ENCODE measurements around the gene GPD1.

The GPD1 gene

DNA sequence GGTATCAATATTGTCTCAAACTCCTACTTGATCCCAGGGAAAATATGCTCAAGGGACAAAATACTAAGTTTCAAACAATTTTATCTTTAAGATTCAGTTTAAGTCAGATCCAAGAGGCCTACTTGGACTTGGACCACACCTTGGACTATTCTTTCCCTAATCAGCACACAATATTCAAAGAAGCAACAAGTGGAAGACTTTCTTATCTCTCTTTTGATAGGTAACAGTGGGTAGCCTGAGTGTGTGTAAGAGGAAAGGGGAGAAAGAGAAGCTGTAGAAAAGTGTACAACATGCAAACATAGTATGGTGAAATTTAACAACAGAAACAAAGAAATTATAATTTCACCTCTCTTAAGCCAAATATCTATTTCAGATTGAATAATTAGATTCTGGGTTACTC lies 56.8 kb downstream of the GPD1 start:
- Histone ChIP-seq H2AFZ (ENCODE audit: low read depth, low read length) (no peak overlapping the region), H3K4me1 (ENCODE audit: low read length) (0 out of 2 replicates have a peak, but pooled peaks cover 3% of the 10 kb centered on the region), H3K9me3 (ENCODE audit: insufficient read depth, low read length) (no peaks in the 10 kb centered on the region), H3K4me2 (ENCODE audit: low read length) (no peak overlapping the region), H3K9ac (ENCODE audit: low read length) (no peak overlapping the region), H3K4me3 (ENCODE audit: low read length) (no peak overlapping the region), H3K79me2 (ENCODE audit: low read length) (peaks cover 37% of the 10 kb centered on the region), H3K27me3 (ENCODE audit: low read depth, low read length) (no peaks in the 10 kb centered on the region), H4K20me1 (ENCODE audit: insufficient read depth, low read length) (0 out of 2 replicates have a peak, but pooled peaks cover 3% of the 10 kb centered on the region), H3K36me3 (replicated peaks; ENCODE audit: low read depth, low read length) (no peaks in the 10 kb centered on the region), H3K27ac (ENCODE audit: low read length) (no peak overlapping the region)
- TF ChIP-seq CTCF (IDR thresholded peaks at IDR 0.05; ENCODE audit: low read depth, low read length), result no peak
- no peak for TF ChIP-seq EZH2phosphoT487 (IDR thresholded peaks at IDR 0.05; ENCODE audit: low read depth)

Data from OCI-LY3 (cell line).